GM19452 (cell line): ENCODE results near the gene ZNF664.
A peak's percentile ranks its signal among the peaks of the same experiment; 100 is the strongest.

Experiments used
- ATAC-seq: cut with Tn5 transposase; IDR thresholded peaks from one replicate; pipeline ENCODE4 v1.9.1; 2021; ENCODE audit not compliant: unreplicated experiment

Gene ZNF664

DNA sequence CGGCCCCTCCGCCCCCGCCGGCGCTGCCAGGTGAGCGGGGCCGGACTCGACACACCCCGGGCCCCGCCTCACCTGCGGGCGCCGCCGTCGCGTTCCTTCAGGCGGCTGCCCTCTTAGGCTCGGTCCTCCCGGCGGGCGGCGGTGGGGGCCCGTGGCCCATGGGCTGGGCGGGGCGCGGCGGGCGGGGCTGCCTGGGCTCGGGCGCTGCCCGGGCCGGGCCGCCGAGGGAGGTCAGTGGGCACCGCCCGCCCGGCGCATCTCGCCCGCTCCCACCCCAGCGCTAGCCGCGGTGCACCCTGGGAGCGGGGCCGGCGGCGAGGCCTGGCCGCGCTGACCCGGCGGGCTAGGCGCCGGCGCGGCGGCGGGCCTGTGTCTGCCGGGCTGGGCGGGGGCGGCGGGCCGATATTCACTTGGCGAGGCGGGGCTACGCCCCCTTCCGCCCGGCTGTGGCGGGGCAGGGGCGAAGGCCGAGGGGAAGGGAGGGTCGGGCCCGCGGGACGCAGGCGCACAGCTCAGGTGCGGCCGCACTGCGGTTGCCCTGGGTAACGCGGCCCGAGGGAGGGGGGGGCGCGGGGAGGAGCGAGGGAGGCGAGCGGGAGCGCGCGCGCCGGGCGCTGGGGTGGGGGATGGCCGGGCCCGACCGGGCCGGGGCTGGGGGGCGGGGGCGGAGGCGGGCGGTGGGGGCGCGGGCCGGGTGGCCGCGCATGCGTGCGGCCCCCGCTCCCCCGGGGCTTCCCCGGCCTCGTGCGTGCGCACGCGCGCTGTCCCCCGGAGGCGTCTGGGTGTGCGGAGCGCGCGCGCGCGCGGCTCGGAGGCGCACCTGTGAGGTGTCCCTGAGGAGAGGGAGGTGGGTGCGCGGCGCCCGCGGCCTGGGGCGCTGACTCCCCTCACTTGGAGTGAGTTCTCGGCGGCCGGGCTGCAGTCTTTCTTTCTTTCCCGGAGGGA is at the start of gene ZNF664, which contains the start of gene CCDC92:
ZNF664 (plus strand) TSS at position 759 of the 945 bp plus-strand sequence. CDS start 38,930 bp downstream, outside the sequence.
CCDC92 (minus strand) TSS at position 375 of the 945 bp plus-strand sequence. CDS start 28,526 bp downstream, outside the sequence.
- peak; percentile 82 for ATAC-seq

DNA sequence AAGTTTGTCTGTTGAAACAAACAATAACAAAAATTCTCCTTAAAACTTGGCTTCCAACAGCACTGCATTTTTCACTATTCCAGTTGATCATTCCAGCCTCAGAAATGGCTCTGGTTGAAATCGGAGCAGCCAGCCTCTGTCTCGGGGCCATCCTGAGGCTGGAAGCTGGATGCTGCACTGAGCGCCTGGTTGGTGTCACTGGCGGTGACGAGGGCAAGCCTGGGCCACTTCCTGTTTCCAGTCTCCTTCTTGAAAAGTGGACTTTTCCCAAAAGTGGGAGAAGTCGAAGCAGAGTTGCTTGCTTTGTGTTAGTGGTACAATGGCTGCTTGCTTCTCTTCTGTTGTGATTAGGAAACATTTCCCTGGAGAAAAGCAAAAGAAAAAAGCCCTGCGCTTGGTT is 49.1 kb upstream of the ZNF664 start:
- ATAC-seq: no peak

DNA sequence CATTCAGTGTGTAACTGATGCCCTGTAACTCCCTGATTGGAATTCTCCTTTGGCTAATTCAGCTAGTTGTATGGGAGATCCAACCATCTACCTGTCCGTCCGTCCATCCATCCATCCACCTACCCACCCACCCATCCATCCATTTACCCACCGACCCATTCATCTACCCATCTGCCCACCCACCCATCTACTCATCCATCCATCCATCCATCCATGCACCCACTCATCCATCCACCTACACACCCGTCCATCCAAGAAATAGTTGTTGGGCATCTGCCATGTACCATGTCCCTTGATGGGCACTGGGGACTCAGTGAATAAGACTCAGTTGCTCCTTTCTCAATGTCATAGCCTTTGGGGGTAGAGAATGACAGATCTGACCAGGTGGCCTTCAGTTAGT is 48.5 kb upstream of the ZNF664 start:
- ATAC-seq: no peak

DNA sequence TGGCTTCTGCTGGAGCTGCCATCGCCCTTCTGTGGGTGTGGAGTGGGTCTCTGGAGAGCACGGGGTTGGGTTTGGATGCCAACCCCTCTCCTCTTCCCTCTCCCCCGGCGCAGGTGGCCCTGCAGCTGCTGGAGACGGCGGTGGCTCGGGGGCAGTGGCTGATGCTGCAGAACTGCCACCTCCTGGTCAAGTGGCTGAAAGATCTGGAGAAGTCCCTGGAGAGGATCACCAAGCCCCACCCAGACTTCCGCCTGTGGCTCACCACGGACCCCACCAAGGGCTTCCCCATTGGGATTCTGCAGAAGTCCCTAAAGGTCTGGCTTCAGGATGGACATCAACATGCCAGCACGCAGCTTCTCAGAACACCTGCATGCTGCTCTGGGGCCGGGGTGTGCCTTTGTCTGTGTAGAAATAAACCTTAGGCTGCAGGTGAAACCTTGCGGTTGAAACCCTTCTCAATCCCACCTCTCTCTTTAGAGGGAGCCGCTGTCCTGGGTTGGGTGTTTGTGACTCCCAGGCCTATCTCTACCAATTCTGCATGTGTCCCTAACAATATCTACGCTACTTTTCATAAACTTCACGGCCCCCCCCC is 44.6 kb upstream of the ZNF664 start:
- ATAC-seq: no peak

DNA sequence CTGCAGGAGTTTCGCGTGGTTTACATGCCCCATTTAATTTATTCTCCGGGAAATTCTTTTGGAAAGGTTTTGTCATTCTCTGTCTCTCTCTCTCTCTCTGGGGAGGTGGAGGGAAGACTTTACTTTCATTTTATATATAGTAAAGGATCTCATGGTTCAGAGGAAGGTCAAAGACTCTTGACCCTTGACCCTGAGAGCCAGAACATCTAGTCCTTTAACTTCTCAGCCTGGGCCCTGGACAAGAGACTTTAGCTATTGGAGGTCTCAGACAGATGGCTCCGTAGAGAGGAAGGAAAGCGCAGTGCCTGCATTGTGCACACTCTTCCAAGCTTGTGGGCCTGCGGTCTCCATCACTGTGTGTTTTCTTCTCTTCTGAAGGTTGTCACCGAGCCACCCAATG is 44.1 kb upstream of the ZNF664 start:
- ATAC-seq: no peak

DNA sequence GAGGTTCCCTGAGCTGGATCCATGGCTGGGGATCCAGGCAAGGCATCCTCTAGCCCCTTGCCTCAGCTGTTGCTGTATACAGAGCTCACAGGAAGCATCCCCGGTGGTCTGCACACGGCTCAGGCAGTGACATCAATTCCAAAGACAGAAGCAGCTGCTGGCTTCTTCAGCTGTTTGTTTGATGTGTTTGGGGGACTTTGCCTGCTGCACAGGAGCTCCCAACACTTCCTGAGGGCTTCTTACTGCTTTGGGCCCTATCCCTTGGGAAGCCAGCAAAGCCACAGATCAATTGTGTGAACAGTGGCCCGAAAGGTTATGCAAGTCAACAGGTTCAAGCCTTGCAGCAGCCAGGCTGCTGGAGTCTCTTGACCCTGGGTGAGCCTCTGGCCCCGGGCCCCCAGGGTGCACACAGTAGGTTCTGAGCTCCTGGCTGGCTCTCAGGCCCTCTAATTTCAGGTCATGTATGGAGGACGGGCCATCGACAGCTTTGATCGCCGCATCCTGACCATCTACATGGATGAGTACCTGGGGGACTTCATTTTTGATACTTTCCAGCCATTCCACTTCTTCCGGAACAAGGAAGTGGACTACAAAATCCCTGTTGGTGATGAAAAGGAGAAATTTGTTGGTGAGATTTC is 43.0 kb upstream of the ZNF664 start:
- no peak for ATAC-seq

DNA sequence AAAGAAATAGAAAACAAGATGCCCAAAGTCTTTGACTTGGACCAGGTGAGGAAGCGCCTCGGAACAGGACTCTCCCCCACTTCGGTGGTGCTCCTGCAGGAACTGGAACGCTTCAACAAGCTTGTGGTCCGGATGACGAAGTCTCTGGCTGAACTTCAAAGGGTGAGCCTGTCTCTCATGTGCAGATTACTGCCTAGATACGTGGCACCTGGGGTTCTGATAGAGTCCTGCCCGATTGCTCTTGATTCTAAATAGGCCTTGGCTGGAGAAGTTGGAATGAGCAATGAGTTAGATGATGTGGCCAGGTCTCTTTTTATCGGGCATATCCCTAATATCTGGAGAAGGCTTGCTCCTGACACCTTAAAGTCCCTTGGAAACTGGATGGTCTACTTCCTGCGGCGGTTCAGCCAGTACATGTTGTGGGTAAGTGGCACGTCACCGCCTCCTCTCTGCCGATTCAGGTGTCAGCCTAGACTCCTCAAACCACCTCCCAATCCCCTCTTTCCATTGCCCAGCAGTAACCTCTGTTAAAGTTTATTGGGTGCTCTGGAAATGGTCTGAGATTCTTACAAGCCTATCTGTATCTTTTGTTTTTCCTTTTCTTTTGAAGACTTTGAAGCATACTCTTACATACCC is 41.2 kb upstream of the ZNF664 start:
- ATAC-seq: no peak

DNA sequence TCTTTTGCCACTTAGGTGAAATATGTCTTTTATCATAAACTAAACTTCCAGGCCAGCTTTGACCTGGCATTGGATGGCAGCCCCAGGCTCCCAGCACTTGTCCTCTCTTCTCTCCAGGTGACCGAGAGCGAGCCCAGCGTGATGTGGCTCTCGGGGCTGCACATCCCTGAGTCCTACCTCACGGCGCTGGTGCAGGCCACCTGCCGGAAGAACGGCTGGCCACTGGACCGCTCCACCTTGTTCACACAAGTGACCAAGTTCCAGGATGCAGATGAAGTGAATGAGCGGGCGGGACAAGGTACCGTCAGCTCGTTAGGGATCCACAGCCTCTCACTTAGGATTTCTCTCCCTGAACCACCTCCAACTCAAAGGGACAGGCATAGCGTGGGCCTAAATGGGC is 39.8 kb upstream of the ZNF664 start:
- ATAC-seq: no peak

DNA sequence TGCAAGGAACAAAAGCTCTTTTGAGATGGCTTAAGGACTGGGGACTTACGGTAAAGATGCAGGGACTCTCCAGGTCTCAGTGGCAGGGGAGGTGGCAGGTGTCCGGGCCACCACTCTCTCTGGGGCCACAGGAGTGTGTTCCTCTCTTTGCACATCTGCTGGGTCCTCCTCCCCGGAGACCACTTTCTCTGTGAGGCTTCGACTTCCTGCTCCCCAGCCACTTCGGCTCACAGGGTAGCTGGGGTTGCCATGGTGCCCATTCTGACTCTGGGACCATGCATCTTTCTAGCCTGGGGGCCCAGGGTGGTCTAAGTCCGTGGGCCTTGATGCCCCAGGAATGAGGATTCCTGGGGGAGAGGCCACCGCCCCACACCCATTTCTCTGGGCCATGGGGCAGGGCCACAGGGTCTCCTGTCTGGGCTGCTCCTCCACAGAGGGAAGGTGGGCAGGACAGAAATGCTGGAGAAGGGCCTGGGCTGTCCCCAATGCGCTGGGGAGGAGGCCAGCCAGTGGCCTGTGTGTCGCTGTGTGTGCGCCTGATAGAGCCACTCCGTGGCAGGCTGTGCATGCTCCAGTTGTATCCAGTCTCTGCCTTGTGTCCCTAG is 38.9 kb upstream of the ZNF664 start:
- no peak for ATAC-seq

DNA sequence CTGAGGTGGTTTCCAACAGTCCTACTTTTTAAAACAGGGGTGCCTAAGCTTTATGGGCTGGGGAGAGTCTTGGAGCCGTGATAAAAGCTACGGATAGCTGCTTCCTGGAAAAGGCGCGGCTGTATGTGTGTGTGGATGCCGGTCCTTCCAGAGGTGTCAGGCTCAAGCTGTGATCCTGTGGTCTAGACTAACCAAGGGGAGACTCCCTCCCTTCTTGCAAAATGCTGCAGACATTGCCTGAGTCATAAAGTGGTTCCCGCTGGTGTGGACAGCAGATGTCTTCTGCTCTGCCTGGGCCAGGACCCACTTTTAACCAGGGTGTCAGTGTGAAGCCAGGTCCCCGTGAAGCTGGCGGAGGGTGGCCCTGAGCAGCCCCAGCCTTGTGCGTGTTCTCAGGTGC is 38.2 kb upstream of the ZNF664 start:
- no peak for ATAC-seq

DNA sequence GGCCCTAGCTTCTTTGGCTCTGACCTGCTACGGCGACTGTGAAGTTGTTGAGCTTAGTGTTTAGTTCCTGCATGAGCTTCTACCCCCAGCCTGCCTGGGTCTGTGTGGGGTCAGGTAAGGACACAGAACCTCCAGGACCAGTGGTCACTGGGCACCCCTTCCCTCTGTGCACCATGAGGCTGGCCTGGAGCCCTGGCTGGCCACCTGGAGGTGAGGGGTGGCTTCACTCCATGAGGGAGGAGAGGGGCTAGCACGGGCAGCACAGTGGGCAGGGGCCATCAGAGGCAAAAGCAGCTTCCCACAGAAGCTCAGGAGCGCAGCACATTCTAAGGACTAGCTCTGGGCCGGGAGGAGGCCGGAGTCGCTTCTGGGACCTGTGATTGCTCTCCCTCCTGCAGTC is 37.1 kb upstream of the ZNF664 start:
- ATAC-seq: no peak

DNA sequence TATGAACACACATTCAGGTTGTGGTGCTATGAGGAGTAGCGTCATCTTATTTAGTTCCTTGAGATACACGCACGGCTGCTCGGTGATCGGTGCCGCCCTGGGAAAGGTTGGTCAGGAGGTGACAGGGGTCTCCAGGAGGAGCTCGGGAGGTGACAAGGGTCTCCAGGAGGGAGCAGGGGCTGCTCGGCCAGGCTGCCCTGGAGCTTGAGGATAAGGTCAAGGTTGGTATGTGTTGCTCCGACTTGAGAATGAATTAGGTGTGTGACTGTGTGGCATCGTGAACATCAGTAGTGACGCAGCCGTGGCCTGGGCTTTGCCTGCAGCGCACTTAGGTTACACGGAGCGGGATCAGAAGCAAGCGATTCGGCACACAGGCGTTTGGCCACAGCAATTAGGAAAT is 36.5 kb upstream of the ZNF664 start:
- ATAC-seq: no peak

DNA sequence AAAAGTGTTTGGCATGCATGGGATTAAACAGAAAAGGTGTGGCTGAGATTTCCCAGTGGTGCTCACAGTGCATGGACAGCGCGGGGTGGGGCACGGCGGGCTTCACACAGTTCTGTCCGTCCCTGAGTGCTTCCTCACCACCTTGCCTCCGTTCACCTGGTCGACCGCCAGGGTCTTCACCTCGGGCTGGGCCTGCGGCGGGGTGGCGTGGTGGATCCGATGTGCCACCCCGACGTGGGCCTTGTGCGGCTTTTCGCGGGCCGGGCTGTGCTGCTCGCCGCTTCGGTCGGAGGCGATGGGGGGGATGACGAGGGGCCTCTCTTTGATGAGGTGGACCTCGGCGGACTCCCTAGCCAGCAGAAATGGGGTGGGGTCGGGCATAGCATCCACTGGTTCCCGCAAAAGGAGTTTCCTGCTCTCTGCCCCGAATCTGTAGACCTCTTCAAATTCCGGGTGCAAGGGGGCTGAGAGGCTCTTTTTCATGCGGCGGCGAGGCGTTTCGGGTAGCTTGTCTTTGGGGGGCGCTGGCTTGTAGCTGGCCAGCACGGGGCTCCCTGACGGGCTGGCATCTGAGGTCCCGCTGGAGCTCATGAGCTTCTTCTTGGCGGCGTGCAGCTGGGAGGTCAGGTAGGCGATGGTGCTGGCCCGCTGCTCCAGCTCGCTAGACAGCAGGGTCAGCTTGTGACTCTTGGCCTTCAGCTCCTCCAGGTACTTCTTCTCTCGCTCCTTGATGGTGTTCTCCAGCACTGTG is 35.9 kb upstream of the ZNF664 start:
- ATAC-seq: no peak

DNA sequence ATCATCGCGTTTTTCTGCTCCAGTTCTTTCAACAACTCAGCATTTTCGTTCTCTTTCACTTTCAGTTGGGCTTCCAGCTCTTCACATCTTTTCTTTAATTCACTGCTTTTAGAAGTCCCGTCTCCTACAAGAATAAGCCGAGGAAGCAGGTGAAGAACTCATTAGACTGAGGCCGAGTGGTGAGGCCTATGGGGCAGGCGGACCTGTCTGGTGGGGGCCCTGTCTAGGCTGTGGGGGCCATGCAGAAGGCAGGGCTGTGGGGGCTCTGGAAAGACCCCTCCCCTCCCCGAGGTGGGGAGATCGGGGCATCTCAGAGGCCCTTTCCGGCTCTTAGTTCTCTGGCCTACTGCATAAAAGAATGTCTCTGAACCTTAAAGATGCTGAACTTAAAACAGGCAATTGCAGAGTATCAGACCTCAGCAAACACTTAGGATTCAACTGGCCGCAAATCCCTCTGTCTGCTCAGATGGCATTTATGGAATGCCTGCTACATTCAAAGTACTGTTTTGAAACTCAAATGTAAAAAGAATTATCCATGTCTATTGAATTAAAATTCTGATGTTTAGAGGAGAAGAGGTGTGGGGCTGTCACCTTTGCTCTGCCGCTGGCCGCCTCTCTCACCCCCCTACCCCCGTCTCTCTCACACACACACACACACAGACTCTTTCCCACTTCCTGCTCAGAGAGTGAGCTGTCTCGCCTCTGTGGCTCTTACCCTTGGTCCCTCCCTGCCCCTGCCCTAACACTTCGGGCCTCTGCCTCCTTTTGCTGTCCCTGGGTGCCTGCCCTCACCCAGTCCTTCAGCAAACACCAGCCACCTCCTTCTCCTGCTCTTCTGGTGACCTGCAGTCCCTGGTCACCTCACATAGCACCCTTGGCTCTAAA is 35.1 kb upstream of the ZNF664 start:
- no peak for ATAC-seq

DNA sequence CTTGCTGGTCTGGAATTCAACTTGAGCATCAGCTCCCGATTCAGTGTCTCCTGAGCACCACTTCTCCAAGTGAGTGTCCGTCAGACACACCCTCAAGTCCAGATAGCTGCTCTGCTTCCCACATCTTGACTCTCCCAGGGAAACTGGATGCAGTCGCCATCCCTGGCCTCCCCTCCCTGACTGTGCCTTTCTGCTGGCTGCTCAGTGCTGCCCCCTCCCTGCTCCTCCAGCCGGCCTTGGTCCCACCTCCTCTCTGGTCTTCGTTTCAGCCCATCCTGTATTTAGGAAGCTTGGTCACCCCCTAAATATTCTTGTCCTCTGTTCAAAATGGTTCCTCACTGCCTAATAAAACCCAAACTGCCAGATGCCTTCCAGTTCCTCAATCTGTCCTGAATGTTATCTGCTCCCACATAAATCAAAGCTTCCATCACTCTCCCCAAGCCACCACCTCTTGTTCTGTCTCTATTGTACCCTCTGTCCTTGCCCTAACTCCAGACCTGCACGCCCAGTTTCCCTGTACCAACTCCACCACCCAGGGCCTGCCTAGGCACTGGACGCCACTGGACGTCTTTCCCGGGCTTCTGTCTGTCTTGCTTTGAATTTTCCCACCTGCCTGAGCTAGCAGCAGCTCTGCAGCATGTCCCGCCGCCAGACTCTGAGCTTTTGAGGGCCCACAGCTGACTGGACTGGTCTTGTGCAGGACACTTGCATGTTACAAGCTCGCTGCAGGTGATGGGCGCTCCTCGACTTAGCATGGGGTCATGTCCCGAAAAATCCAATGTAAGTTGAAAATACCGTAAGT is 34.1 kb upstream of the ZNF664 start:
- ATAC-seq: no peak

DNA sequence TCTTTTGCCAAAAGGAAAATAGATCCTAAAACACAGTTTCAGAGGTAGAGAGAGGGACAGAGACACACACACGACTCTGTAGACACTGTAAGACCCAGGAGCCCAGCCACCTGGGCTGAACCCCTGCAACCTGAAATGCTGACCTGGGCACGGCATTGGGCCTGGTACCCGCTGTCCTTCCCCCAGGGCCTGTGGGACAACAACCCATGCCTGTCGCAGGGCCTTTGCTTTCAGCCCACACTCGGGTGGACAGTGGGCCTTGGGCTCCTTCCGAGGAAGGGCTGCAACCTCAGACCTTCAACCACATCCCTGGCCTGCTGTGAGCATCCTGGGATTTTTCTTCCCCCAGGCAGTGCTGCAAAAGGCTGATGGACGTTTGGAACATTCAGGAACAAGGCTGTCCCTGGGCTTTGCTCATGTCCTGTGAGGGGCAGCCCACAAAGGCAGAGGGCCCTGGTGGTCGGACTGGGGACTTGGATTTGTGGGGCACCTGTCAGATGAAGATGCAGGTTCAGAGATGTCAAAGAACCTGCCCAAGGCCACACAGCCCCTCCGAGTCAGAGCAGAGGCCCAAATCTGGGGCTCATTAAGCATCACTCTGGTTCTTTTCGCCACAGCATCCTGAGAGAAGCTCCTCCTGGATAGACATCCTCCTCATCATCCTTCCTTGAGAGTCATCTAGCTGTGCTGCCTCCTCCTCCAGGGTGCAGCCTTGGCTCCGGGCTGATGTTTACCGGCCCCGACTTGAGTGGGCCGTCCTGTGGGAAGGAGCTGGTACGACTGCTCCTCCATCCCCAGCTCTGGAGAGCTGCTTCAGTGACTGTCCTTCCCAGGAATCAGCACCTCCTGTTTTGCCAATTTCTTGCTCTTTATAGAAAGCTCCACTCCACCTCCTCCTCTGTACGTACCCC is 33.0 kb upstream of the ZNF664 start:
- no peak for ATAC-seq

DNA sequence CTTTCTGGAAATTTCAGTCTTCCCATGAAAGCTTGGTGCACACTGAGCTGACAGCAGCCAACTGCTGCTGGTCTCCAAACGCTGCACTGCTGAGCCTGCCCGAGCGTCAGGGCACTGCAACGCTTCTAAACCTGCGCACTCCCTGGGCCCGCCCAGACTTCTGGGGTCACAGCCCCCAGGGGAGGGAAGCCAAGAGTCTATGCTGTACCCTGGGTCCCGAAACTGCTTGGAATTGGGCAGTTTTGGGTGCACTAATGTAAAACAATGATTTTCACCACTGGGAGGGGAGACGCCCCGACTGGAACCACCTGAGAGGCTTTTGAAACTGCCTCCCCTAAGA is 32.4 kb upstream of the ZNF664 start:
- no peak for ATAC-seq

DNA sequence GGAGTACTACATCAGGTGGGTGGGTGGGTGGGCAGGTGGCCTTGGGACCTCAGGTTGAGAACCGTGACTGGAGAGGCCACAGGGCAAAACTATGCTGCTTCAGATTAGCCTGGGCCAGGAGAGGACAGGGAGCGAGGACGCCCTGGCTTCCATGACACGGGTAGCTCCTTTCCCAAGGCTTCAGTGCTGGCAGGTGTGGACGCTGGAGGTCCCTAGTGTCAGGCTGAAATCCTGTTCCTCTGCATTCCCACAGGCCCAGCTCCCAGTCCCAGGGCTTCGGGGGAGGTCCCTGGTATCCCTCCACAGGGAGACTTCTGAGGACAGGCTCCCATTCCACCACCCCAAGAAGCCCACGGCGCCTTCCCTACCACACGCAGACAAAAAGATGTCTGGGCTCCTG is 32.0 kb upstream of the ZNF664 start:
- no peak for ATAC-seq
